ENCODE results near the gene UBE2E2. TPM values are rescaled to one million over a fixed set of nuclear protein-coding genes. Genes with fewer than 3 reads are reported as not detected.

UBE2E2 gene
- total and polyA plus RNA-seq, 4 donors, result 21.5 to 87.5 (median 29.0) TPM

- 98 to 100% methylated on average over 1 of the region's 1 CpG for WGBS, 2 donors
- no peak for DNase-seq
Measured at GRCh38 chr3:23624305-23624704, 421.2 kb downstream of the UBE2E2 start.

GRCh38 chr3:23626442-23626841 lies 423.3 kb downstream of the UBE2E2 start:
- H3K9ac ChIP-seq (ENCODE audit: insufficient read depth in 1 of 2, low read length in 2 of 2), result no peak overlapping the region
- no peaks in the 10 kb centered on the region for H3K27me3 ChIP-seq (ENCODE audit: control insufficient read depth in 3 of 3, insufficient read depth in 3 of 3, low read length in 2 of 3)
- TF ChIP-seq CTCF (IDR thresholded peaks at IDR 0.05; ENCODE audit: control extremely low read depth, extremely low read depth), result no peak
- no peaks in the 10 kb centered on the region for H3K36me3 ChIP-seq (ENCODE audit: control insufficient read depth in 4 of 4, insufficient read depth in 4 of 4, low read length in 4 of 4)
- H3K27ac ChIP-seq (ENCODE audit: low read depth in 1 of 2, low read length in 1 of 2), result no peak overlapping the region
- no peaks in the 10 kb centered on the region for H3K4me1 ChIP-seq (ENCODE audit: control insufficient read depth in 5 of 5, insufficient read depth in 5 of 5, low read length in 5 of 5)
- H3K9me3 ChIP-seq (ENCODE audit: control insufficient read depth in 4 of 4, insufficient read depth in 3 of 4, low read length in 3 of 4), result peaks cover 0 to 3% (median under 1%) of the 10 kb centered on the region in 4 donors
- H3K4me3 ChIP-seq, result no peak overlapping the region
- 87 to 88% methylated on average over 2 of the region's 2 CpGs for WGBS, 2 donors
- DNase-seq (no peak), ATAC-seq (ENCODE audit: insufficient read depth, low FRiP score) (no peak)

More at GRCh38 chr3:23624305-23624704, 421.2 kb downstream of the UBE2E2 start:
- Histone ChIP-seq H3K27me3 (ENCODE audit: control insufficient read depth in 3 of 3, insufficient read depth in 3 of 3, low read length in 2 of 3) (no peaks in the 10 kb centered on the region), H3K36me3 (ENCODE audit: control insufficient read depth in 4 of 4, insufficient read depth in 4 of 4, low read length in 4 of 4) (no peaks in the 10 kb centered on the region), H3K9me3 (ENCODE audit: control insufficient read depth in 4 of 4, insufficient read depth in 3 of 4, low read length in 3 of 4) (peaks cover 0 to 3% (median under 1%) of the 10 kb centered on the region in 4 donors), H3K9ac (ENCODE audit: insufficient read depth in 1 of 2, low read length in 2 of 2) (no peak overlapping the region), H3K27ac (ENCODE audit: low read depth in 1 of 2, low read length in 1 of 2) (no peak overlapping the region), H3K4me3 (no peak overlapping the region), H3K4me1 (ENCODE audit: control insufficient read depth in 5 of 5, insufficient read depth in 5 of 5, low read length in 5 of 5) (no peaks in the 10 kb centered on the region)
- TF ChIP-seq CTCF (IDR thresholded peaks at IDR 0.05; ENCODE audit: control extremely low read depth, extremely low read depth), result no peak
- ATAC-seq (ENCODE audit: insufficient read depth, low FRiP score), result no peak

GRCh38 chr3:23629181-23629894 lies 426.2 kb downstream of the UBE2E2 start:
- peak; percentile 46 for ATAC-seq (ENCODE audit: insufficient read depth, low FRiP score)

More at GRCh38 chr3:23629181-23629894, 426.2 kb downstream of the UBE2E2 start:
- Histone ChIP-seq H3K9me3 (ENCODE audit: control insufficient read depth in 4 of 4, insufficient read depth in 3 of 4, low read length in 3 of 4) (peaks cover 0 to 1% (median 0%) of the 10 kb centered on the region in 4 donors), H3K4me1 (ENCODE audit: control insufficient read depth in 5 of 5, insufficient read depth in 5 of 5, low read length in 5 of 5) (no peaks in the 10 kb centered on the region), H3K27ac (ENCODE audit: low read depth in 1 of 2, low read length in 1 of 2) (no peak overlapping the region), H3K4me3 (no peak overlapping the region), H3K27me3 (ENCODE audit: control insufficient read depth in 3 of 3, insufficient read depth in 3 of 3, low read length in 2 of 3) (no peaks in the 10 kb centered on the region), H3K9ac (ENCODE audit: insufficient read depth in 1 of 2, low read length in 2 of 2) (no peak overlapping the region), H3K36me3 (ENCODE audit: control insufficient read depth in 4 of 4, insufficient read depth in 4 of 4, low read length in 4 of 4) (no peaks in the 10 kb centered on the region)
- no peak for TF ChIP-seq CTCF (IDR thresholded peaks at IDR 0.05; ENCODE audit: control extremely low read depth, extremely low read depth)
- DNase-seq, result peak in 2 of 3 donors; percentile 18 to 60
- 64 to 71% methylated on average over 5 of the region's 5 CpGs for WGBS, 2 donors

Measured in lung (tissue), 12 donors.